Mucosa of descending colon (tissue), 3 donors: ENCODE data around the gene TSPAN13. TPM values are rescaled to one million over a fixed set of nuclear protein-coding genes. Genes with fewer than 3 reads are reported as not detected.

Experiments used
- ATAC-seq: fragments of 200-7000 bp; cut with Tn5 transposase; one replicate; pipeline ENCODE4 v1.9.1; 2020; ENCODE audit warnings: mild to moderate bottlenecking, moderate library complexity
- DNase-seq, 3 donors: peaks; one replicate each; pipeline ENCODE4 v3.0.0-alpha.2; 2020
- H3K36me3 ChIP-seq: fragments of 200-600 bp; one replicate; pipeline ENCODE4 v1.8.0; 2021; ENCODE audit warnings: low read depth, mild to moderate bottlenecking
- H3K4me1 ChIP-seq: fragments of 200-600 bp; one replicate; pipeline ENCODE4 v1.8.0; 2021; ENCODE audit warnings: low read depth, mild to moderate bottlenecking
- H3K4me3 ChIP-seq: fragments of 200-600 bp; one replicate; pipeline ENCODE4 v1.8.0; 2021; ENCODE audit warnings: mild to moderate bottlenecking
- H3K9me3 ChIP-seq: fragments of 200-600 bp; one replicate; pipeline ENCODE4 v1.8.0; 2021; ENCODE audit warnings: mild to moderate bottlenecking
- CTCF ChIP-seq: fragments of 200-600 bp; IDR thresholded peaks from one replicate; pipeline ENCODE4 v1.8.0; 2022; ENCODE audit warnings: antibody characterized with exemption, mild to moderate bottlenecking
- intact Hi-C, 2 donors: fragments of 100-400 bp; cut with DNase I in 1 of 2; cut with micrococcal nuclease in 1 of 2; formaldehyde crosslinking; loops; one replicate each; pipeline versions ENCODE4 v1.11.0 to v1.11.1; 2022; cut with DNase I, micrococcal nuclease
- total RNA-seq, 3 donors: library from RNA; stranded (reverse); fragmentation: NEBNext Ultra II Directional in 2 of 3; extraction: Animal tissue kit (Norgen Biotek cat#: 25700) in 2 of 3; gene quantifications; one replicate each; pipeline versions ENCODE4 v1.2.1 to v1.2.4, GENCODE V29; 2021 to 2023
- donor health status: DM: no; HTN: no; CAD: no; lungs with moderate emphysema.
- donor health status: DM: no; HTN: no; CAD: no.
- donor health status: DM: no; HTN: yes; CAD: no.

TSPAN13 gene
- total RNA-seq, 3 donors from 2014 or later, result 38.9 to 91.4 (median 90.8) TPM

GRCh38 chr7:16734148-16734726, 19.3 kb upstream of the TSPAN13 start:
- no peaks in the 10 kb centered on the region for H3K4me1 ChIP-seq
- no peak for ATAC-seq
- intact Hi-C loops, result no loop called here
- H3K9me3 ChIP-seq, result no peaks in the 10 kb centered on the region
- no peaks in the 10 kb centered on the region for H3K36me3 ChIP-seq
- DNase-seq, result no peak
- TF ChIP-seq CTCF, result no peak
- no peak overlapping the region for H3K4me3 ChIP-seq

- DNase-seq (no peak), ATAC-seq (no peak)
- TF ChIP-seq CTCF, result no peak
- intact Hi-C loops, result no loop called here
- no peak overlapping the region for H3K4me3 ChIP-seq
- H3K4me1 ChIP-seq, result no peaks in the 10 kb centered on the region
- no peaks in the 10 kb centered on the region for H3K9me3 ChIP-seq
- no peaks in the 10 kb centered on the region for H3K36me3 ChIP-seq
Observed at GRCh38 chr7:16735020-16735419, 18.5 kb upstream of the TSPAN13 start.

DNA sequence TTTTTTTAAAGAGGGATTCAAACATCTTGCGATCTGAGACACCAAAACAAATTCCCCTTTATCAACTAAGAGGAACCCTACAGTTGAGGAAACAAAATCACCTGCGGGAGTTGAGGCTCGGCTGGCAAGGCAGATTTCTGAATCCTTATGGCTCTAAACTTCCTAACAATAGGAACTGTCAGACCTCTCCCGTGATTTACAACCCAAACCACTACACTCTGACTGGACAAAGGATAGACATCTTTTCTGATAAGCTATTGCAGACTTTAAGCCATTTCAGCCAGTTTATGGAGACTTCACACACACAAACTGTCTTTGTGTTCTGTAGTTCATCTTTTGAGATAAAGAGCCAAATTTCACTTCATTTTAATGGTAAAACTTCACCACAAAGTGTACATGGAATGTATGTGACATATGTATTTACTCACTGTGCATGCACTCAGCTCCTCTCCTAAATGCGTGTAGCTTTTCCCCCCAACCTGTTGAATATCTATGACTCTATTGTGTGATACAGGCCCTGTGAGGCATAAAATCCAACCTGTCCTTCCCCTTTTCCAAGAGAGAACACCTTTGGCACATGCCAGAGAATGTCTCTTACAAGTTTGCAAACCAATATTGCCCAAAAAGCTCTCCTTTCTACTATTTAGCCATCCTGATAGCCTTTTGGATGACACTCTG, 15.4 kb upstream of the TSPAN13 start:
- Histone ChIP-seq H3K4me1 (peaks cover 5% of the 10 kb centered on the region), H3K36me3 (no peaks in the 10 kb centered on the region), H3K9me3 (no peaks in the 10 kb centered on the region), H3K4me3 (no peak overlapping the region)
- no peak for TF ChIP-seq CTCF
- DNase-seq (no peak), ATAC-seq (no peak)
- intact Hi-C loops, result no loop called here

GRCh38 chr7:16739863-16740622, 13.5 kb upstream of the TSPAN13 start:
- no peak for TF ChIP-seq CTCF
- intact Hi-C loops, result no loop called here

DNA sequence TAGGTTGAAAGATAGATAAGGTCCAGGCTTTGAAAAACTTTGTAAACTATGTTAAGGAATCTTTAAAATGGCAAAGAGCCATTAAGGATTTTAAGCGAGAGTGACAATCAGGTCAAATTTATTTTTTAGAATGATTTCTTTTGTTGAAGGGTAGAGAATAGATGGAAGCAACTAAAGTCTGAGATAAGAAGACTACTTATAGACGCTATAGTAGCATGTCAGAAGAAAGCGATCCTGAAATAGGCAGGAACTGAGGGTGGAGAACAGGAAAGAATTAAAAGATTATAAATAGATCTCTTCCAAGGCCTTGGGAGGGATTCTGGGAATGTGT, 13.0 kb upstream of the TSPAN13 start:
- intact Hi-C loops, result no loop called here
- TF ChIP-seq CTCF, result no peak
- Histone ChIP-seq H3K9me3 (no peaks in the 10 kb centered on the region), H3K4me3 (no peak overlapping the region), H3K4me1 (peaks cover 5% of the 10 kb centered on the region), H3K36me3 (no peaks in the 10 kb centered on the region)
- DNase-seq (no peak), ATAC-seq (no peak)

More at GRCh38 chr7:16739863-16740622, 13.5 kb upstream of the TSPAN13 start:
- H3K4me3 ChIP-seq, result no peak overlapping the region
- H3K9me3 ChIP-seq, result no peaks in the 10 kb centered on the region
- ATAC-seq, result peak; percentile 95
- peaks cover 5% of the 10 kb centered on the region for H3K4me1 ChIP-seq
- H3K36me3 ChIP-seq, result no peaks in the 10 kb centered on the region
- DNase-seq, result peak in 1 of 3 donors; percentile 57
